Stimulated activated CD4-positive, alpha-beta T cell treated with anti-CD3 and anti-CD28 coated beads, Interleukin-1b, Interleukin-23, amount 100 ng/mL, for 48 hours (primary cell): ENCODE results near the gene PKHD1.

Source experiments
- DNase-seq: peaks from one replicate; pipeline ENCODE4 v3.0.0-alpha.2; 2020

PKHD1 gene

DNA sequence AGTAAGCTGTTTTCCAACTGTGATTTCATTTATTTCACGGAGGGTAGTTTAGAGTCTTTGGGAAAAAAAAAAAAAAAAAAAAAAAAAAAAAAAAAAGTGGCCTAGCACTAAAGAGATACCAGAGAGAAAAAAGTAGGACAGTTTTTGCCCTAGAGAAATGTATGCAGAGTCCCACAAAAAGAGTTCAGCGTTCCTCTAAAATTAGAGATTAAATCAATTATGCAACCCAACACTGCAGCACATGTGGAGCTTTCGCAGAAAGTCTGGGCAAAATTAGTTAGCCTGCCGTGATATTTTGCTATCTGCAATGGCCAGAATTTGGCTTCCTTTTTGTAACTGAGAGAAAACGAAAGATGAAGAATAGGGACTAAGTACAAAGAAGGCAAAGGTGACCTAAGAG lies 309.8 kb downstream of the PKHD1 start:
- no peak for DNase-seq

- no peak for DNase-seq
Observed at GRCh38 chr6:51775942-51776860, 311.2 kb downstream of the PKHD1 start.

- no peak for DNase-seq
Observed at GRCh38 chr6:51768087-51768486, 319.3 kb downstream of the PKHD1 start.

DNA sequence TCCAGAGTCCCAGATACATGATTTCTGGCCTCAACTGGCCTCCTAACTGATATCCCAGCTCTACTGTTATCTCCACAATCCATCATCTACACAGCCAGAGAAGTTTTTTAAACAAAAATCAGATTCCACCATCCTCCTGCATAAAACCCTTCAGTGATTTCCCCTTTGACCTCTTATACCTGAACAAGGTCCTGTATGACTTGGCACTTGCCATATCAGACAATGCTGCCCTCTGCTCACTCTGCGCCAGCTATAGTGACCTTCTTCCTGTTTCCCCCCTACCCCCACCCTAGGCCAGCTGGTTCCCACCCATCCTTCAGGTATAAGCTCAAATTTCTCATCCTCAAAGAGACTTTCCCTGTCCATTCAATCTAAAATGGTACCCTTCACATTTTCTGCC lies 322.2 kb downstream of the PKHD1 start:
- DNase-seq = no peak

- no peak for DNase-seq
Observed at GRCh38 chr6:51753635-51754034, 333.8 kb downstream of the PKHD1 start.

DNA sequence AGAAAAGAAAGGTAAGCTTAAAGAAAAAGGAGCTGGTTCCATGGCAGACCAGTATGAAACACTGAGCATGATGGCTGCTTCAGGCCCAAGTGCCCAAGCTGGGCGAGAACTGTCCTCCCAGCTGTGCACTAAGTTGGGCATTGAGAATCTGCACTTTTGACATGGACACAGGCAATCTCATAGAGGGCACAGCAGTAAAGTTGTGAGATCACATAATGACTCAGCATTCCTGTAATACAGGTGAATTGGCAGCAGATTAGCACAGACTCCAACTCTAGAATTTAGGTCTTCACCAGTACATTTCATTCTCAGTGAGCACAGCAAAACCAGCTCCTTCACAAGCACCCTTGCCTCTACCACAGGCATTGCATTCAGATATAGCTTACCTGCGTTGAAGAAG lies 343.4 kb downstream of the PKHD1 start:
- no peak for DNase-seq

GRCh38 chr6:51740658-51741057 lies 346.8 kb downstream of the PKHD1 start:
- DNase-seq = no peak

DNA sequence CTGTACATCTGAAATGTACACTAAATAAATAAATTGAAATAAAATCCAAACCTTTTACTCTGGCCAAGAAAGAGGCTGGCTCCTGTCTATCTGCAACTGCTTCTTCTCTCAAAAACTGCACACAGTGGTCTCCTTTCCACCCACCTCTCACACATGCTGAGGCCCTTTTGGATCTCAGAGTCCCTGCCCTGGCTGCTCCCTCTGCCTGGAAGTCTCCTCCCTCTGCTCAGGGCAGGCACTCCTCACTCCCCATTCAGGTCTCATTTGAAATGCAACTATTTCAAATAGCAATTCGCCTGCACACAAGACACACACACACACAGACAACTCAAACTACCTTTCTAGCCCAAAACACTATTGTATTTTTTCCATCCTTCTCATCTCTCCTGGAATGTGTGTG lies 348.8 kb downstream of the PKHD1 start:
- no peak for DNase-seq

GRCh38 chr6:51737580-51738360 lies 349.6 kb downstream of the PKHD1 start:
- no peak for DNase-seq

DNA sequence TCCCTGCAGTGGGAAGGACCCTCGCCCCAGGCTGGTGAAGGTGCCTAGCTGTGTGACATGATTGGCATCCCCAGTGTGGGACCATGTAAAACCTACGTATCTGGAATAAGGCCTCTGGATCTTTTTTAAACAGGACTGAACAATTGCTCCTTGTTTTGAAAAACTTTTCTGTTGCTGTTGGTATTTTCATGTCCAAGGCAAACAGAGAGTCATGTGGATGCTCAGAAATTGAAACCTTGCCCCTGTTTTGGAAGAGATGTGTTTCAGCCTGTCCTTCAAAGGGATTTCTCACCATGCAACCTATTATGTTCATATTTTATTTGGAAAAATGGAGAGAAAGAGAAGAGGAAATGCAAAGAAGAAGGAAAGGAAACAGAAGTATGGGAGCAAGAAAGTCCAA lies 362.3 kb downstream of the PKHD1 start:
- no peak for DNase-seq

- no peak for DNase-seq
Observed at GRCh38 chr6:51720327-51720726, 367.1 kb downstream of the PKHD1 start.

DNA sequence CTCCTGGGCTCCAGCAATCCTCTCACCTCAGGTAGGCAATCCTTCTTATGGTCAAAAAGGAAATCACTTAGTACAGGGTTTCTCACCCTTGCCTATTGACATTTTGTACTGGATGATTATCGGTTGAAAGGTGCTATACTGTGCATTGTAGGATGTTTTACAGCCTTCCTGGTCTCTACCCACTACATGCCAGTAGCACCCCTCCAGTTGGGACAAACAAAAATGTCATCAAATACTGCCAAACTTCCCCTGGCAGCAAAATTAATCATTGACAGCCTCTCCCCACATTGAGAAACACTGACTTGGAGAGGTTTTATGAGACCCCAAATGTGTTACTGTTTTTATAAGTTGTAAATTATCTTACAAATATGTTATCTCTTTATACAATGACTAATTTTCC lies 368.1 kb downstream of the PKHD1 start:
- no peak for DNase-seq

- DNase-seq = no peak
Observed at GRCh38 chr6:51718533-51718932, 368.9 kb downstream of the PKHD1 start.

- no peak for DNase-seq
Observed at GRCh38 chr6:51717477-51717876, 369.9 kb downstream of the PKHD1 start.

- no peak for DNase-seq
Observed at GRCh38 chr6:51711876-51712275, 375.5 kb downstream of the PKHD1 start.

DNA sequence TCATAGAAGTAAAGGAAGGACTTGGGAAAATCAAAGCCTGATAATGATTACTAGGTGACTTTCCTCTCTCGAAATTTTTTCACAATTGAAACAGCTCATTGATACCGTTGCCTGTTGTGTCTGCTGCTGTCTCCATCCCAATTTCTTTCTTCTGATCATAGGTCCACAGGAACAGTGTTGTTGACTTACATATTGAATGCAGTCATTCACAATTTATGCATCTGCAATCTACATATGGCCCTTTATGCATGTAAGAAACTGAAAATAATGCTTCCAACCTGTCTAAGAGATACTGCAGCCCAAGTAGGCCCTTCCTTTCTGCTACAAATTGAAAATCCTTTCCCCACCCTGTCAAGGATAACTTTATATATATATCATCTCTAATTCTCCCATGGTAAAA lies 381.3 kb downstream of the PKHD1 start:
- no peak for DNase-seq

DNA sequence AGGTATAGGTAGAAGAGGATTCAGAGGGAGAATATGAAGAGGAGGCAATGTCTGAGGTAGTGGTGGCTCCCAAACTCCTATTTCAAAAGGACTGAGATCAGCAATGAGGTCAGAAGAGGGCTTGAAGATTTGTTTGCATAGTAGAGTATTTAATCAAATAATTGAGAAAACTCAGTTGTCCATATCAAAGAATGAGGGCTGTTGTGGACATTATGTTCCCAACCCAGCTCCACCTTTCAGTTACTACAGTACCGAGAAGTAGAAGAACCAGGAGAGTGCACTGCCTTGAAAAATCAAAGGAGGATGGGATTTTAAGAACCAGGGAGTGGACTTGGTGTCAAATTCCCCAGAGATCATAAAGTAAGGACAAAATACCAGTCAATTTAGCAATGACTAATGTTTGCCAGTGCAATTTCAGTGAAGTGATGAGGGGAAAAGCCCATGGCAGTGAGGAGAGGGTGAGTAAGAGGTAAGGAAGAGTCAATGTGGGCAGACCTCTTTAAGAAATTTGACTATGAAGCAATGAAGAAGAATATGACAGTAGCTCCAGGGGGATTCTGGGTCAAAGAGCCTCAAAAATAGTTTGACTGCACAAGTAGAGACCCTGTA lies 382.4 kb downstream of the PKHD1 start:
- no peak for DNase-seq

DNA sequence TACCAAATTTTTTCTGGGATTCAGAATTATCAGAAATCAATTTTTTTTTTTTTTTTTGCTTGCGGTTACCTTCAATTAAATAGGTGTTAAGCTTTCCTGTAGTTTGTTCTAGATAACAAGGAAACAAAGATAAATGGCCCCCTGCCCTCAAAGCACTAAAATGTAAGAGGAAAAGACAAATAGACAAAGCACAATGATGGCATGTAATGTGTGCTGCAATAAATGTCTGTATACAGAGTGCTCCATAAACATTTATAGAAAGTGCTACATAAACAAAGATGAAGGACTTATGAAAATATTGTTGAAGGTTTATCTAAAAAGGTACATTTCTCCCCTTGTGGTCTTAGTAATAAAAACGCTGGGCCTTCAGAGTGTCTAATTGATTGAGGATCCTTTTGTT lies 384.6 kb downstream of the PKHD1 start:
- no peak for DNase-seq

DNA sequence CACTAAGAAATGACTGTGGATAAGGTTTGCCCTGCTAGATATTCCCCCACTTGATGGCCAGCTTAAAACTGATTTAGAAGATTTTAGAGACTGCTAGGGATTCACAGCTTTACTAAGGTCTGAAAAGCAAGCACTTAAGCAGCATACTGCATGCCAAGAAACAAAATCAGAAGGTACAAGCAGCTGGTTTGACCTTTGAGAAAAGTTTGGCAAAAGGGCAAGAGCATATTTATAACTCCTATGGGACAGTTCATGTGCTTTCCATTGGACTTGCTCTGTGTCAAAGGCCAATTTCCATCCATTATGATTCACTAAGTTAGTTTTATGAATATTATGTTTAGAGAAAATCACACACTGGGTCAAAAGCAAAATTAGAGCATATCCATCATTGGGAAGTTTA lies 402.8 kb downstream of the PKHD1 start:
- DNase-seq = no peak

GRCh38 chr6:51684038-51684437 lies 403.4 kb downstream of the PKHD1 start:
- DNase-seq = no peak

DNA sequence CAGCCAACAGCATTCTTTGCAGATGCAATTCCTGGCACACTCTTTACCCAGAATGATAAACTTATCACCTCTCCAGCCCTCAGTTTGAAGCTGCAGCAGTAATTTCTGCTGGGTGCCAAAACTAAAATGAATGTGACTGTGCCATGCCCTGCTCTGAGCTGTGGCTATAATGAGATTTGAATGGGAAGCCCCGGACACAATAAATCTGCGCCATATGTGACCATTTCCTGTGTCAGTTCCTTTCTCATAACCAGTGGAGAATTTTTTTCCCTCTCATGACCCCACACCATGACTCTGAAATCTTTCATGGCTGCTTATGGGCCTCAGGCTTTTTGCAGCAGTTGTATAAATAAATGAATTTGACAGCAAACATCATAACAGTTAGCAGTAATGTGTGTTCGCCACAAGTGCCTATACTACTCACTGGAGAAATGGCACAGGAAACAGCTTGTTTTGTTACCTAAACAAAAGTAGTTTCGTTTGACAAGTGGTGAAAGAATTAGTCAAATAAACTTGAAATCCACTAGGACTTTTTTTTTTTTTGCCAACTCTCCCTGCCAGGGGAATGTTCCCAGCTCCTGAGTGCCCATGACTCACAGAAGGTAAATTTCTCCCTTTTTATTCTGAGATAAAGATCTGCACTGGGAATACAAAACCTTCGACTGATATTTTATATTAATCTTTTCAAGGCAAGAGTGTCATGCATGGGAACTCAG lies 408.4 kb downstream of the PKHD1 start:
- no peak for DNase-seq

DNA sequence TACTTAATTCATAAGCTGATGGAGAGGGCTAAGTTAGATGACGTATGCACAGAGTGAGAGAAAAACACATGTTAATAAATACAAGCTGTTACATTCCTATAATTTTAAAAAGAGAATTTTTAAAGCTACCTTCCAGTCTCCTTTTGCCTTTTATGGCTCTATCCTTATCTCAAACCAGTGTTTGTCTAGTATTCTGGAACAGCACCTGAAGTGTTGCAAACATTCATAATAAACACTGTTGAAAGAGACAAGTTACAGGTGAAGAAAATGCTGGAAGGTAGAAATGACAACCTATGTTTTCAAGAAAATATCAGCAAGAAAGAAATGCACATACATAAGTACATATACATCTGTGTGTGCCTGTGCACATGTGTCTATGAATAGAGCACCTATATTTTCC lies 409.1 kb downstream of the PKHD1 start:
- DNase-seq = no peak

- no peak for DNase-seq
Observed at GRCh38 chr6:51675922-51676275, 411.5 kb downstream of the PKHD1 start.
